Activated CD8-positive, alpha-beta T cell treated with anti-CD3 and anti-CD28 coated beads for 36 hours (primary cell): ENCODE results near the gene CCZ1. TPM values are rescaled to one million over a fixed set of nuclear protein-coding genes. Genes with fewer than 3 reads are reported as not detected.
"Not testable (repeated sequence)": the region's sequence is repeated elsewhere in the genome, so short reads cannot be mapped to it uniquely, and the experiment has no call there.

Source experiments
- ATAC-seq: fragments of 200-7000 bp; cut with Tn5 transposase; one replicate; pipeline ENCODE4 v1.10.0; 2021; ENCODE audit warnings: mild to moderate bottlenecking, moderate library complexity
- CTCF ChIA-PET: fragments of 350-600 bp; sonication (Branson Sonifier 250); formaldehyde crosslinking; loops from one replicate; lab custom pipeline; 2021; ENCODE audit warnings: antibody characterized with exemption; lab: Charles Lee
- POLR2A ChIA-PET: fragments of 350-600 bp; sonication (Branson Sonifier 250); formaldehyde crosslinking; loops from one replicate; lab custom pipeline; 2021; ENCODE audit warnings: antibody characterized with exemption; lab: Charles Lee
- DNase-seq: peaks from one replicate; pipeline ENCODE4 v3.0.0-alpha.2; 2020
- H3K27ac Mint-ChIP-seq: one replicate; pipeline ENCODE4 v1.8.0; 2021; ENCODE audit warnings: mild to moderate bottlenecking, mixed read lengths
- H3K27me3 Mint-ChIP-seq: one replicate; pipeline ENCODE4 v1.8.0; 2021; ENCODE audit warnings: mixed read lengths
- H3K36me3 Mint-ChIP-seq: one replicate; pipeline ENCODE4 v1.8.0; 2021; ENCODE audit warnings: low read depth, mixed read lengths
- H3K4me1 Mint-ChIP-seq: one replicate; pipeline ENCODE4 v1.8.0; 2021; ENCODE audit warnings: low read depth, mixed read lengths
- H3K4me3 Mint-ChIP-seq: one replicate; pipeline ENCODE4 v1.8.0; 2021; ENCODE audit warnings: mild to moderate bottlenecking, moderate library complexity, mixed read lengths
- H3K9me3 Mint-ChIP-seq: one replicate; pipeline ENCODE4 v1.8.0; 2021; ENCODE audit warnings: mixed read lengths
- intact Hi-C: fragments of 100-400 bp; cut with micrococcal nuclease; formaldehyde crosslinking; loops from one replicate; pipeline ENCODE4 v1.10.0; 2022
- total RNA-seq, 2 experiments: library from RNA; stranded (reverse); gene quantifications; one replicate each; pipeline ENCODE4 v1.2.3, GENCODE V29; 2021
- TF ChIP-seq, protein P1 (sequence below): fragments of 200-600 bp; IDR thresholded peaks from one replicate; pipeline ENCODE4 v1.8.0; 2022; ENCODE audit warnings: antibody characterized with exemption, mild to moderate bottlenecking

CCZ1 gene
- total RNA-seq, 2 experiments from 2014 or later = 102 to 107 TPM

- TF ChIP-seq, protein P1, sequence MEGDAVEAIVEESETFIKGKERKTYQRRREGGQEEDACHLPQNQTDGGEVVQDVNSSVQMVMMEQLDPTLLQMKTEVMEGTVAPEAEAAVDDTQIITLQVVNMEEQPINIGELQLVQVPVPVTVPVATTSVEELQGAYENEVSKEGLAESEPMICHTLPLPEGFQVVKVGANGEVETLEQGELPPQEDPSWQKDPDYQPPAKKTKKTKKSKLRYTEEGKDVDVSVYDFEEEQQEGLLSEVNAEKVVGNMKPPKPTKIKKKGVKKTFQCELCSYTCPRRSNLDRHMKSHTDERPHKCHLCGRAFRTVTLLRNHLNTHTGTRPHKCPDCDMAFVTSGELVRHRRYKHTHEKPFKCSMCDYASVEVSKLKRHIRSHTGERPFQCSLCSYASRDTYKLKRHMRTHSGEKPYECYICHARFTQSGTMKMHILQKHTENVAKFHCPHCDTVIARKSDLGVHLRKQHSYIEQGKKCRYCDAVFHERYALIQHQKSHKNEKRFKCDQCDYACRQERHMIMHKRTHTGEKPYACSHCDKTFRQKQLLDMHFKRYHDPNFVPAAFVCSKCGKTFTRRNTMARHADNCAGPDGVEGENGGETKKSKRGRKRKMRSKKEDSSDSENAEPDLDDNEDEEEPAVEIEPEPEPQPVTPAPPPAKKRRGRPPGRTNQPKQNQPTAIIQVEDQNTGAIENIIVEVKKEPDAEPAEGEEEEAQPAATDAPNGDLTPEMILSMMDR = no peak
- no peak for DNase-seq
- CTCF ChIA-PET = no interaction called here
Measured at GRCh38 chr7:5867060-5867459, 31.5 kb upstream of the CCZ1 start.

DNA sequence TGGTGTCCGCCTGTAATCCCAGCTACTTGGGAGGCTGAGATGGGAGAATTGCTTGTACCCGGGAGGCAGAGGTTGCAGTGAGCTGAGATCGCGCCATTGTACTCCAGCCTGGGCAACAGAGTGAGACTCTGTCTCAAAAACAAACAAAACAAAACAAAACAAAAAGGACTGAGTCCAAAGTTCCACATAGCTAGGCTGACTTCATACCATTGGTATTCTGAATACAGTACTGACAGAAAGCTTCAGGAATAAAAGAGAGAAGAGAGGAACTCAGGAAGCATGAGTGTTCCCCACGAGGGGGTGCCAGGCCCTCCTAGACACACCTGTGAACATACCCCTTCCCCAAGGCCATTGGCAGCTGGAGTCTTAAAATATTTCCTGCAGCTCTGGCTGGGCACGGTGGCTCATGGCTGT is 29.6 kb upstream of the CCZ1 start:
- H3K36me3 Mint-ChIP-seq, H3K9me3 Mint-ChIP-seq, H3K27ac Mint-ChIP-seq, H3K4me1 Mint-ChIP-seq, ATAC-seq, H3K27me3 Mint-ChIP-seq, H3K4me3 Mint-ChIP-seq, POLR2A ChIA-PET, intact Hi-C loops, DNase-seq: not testable (repeated sequence)
- CTCF ChIA-PET = interaction anchor here (1.5 kb wide), 1 partner anchor 13 kb away, joined by 8 read pairs; no protein-coding TSS in a partner anchor

More at GRCh38 chr7:5867060-5867459, 31.5 kb upstream of the CCZ1 start:
- no peaks in the 10 kb centered on the region for H3K36me3 Mint-ChIP-seq
- no peak for ATAC-seq
- intact Hi-C loops = no loop called here
- no peak overlapping the region for H3K4me3 Mint-ChIP-seq
- no peaks in the 10 kb centered on the region for H3K4me1 Mint-ChIP-seq
- H3K9me3 Mint-ChIP-seq = no peaks in the 10 kb centered on the region
- no peak overlapping the region for H3K27ac Mint-ChIP-seq
- POLR2A ChIA-PET = no interaction called here
- no peaks in the 10 kb centered on the region for H3K27me3 Mint-ChIP-seq

DNA sequence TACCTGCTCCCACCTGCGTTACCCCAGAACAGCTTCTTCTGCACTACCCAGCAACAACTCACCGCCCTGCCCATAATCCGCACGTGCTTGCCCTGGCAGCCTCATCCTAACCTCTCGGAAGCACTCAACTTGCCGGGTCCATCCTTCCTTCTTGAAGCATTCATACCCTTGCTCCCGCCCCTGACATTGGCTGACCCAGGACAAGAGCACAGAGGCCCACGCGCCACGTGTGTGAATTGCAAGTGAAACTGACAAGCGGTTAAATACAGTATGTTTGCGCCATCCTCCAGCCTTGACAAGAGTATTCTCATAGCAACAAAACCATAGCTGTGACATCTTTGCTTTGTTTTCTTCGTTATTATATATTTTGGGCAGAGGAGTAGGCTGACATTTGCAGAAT is 28.8 kb upstream of the CCZ1 start:
- TF ChIP-seq, protein P1 = no peak
- no peak overlapping the region for H3K27ac Mint-ChIP-seq
- intact Hi-C loops = no loop called here
- ChIA-PET CTCF (no interaction called here), POLR2A (no interaction called here)
- no peak overlapping the region for H3K4me3 Mint-ChIP-seq
- no peaks in the 10 kb centered on the region for H3K27me3 Mint-ChIP-seq
- no peak for ATAC-seq
- H3K9me3 Mint-ChIP-seq = no peaks in the 10 kb centered on the region
- H3K36me3 Mint-ChIP-seq = no peaks in the 10 kb centered on the region
- no peak for DNase-seq
- no peaks in the 10 kb centered on the region for H3K4me1 Mint-ChIP-seq

GRCh38 chr7:5870311-5870710 is 28.2 kb upstream of the CCZ1 start:
- POLR2A ChIA-PET = no interaction called here
- intact Hi-C loops = no loop called here
- no peak overlapping the region for H3K27ac Mint-ChIP-seq
- ATAC-seq = no peak
- H3K4me1 Mint-ChIP-seq = no peaks in the 10 kb centered on the region
- H3K27me3 Mint-ChIP-seq = no peaks in the 10 kb centered on the region
- H3K36me3 Mint-ChIP-seq = no peaks in the 10 kb centered on the region
- H3K4me3 Mint-ChIP-seq = no peak overlapping the region
- no peaks in the 10 kb centered on the region for H3K9me3 Mint-ChIP-seq
- DNase-seq = no peak
- CTCF ChIA-PET = no interaction called here
- TF ChIP-seq, protein P1 = no peak

DNA sequence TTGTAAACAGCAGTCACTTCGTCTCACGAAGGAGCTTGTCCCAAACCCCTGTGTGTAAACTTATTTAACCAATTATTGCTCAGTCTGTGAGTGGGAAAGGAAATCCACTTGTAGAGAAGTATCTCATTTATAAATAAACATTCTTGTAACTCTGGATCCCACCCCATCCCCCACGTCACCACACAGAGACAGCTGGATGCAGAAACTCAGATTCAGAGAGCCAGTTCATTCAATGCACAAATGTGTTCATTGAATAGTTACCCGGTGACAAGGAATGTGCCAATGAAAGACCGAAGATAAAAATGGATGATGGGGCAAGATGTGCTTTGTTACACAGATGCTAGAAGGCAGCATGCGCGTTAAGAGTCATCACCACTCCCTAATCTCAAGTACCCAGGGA is 26.2 kb upstream of the CCZ1 start:
- no peaks in the 10 kb centered on the region for H3K27me3 Mint-ChIP-seq
- intact Hi-C loops = no loop called here
- DNase-seq = no peak
- no peak for ATAC-seq
- H3K4me1 Mint-ChIP-seq = no peaks in the 10 kb centered on the region
- ChIA-PET POLR2A (no interaction called here), CTCF (no interaction called here)
- no peak overlapping the region for H3K4me3 Mint-ChIP-seq
- H3K36me3 Mint-ChIP-seq = no peaks in the 10 kb centered on the region
- no peaks in the 10 kb centered on the region for H3K9me3 Mint-ChIP-seq
- H3K27ac Mint-ChIP-seq = no peak overlapping the region
- TF ChIP-seq, protein P1 = no peak

DNA sequence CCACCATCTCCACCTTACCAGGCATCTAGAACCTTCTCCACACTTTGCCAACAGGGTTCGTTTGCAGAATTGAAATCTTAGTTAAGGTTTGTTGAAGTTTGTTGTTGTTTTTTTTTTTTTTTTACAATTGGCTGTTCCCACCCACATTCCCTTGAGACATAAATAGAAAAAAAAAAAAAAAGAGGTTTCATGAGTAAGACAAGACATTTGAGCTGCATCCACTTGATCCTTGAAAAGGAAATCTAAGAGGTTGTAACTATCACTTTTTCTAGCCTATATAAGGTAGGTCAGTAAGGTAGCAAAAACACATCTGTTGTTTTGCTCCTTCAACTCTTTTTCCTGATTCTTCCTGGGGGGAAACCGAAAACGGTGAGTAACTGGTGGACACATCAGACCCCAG is 18.9 kb upstream of the CCZ1 start:
- POLR2A ChIA-PET, H3K36me3 Mint-ChIP-seq, CTCF ChIA-PET, H3K9me3 Mint-ChIP-seq, H3K4me1 Mint-ChIP-seq, DNase-seq, ATAC-seq, H3K4me3 Mint-ChIP-seq, H3K27me3 Mint-ChIP-seq, intact Hi-C loops, H3K27ac Mint-ChIP-seq: not testable (repeated sequence)

- CTCF ChIA-PET = interaction anchor here (1.2 kb wide), 1 partner anchor 12 kb away, joined by 3 read pairs; no protein-coding TSS in a partner anchor
- intact Hi-C loops = not testable (repeated sequence)
Measured at GRCh38 chr7:5880106-5880505, 18.4 kb upstream of the CCZ1 start.

GRCh38 chr7:5884431-5884830 is 14.1 kb upstream of the CCZ1 start:
- H3K4me1 Mint-ChIP-seq, H3K36me3 Mint-ChIP-seq, intact Hi-C loops, ATAC-seq, H3K4me3 Mint-ChIP-seq, H3K27me3 Mint-ChIP-seq, POLR2A ChIA-PET, CTCF ChIA-PET, H3K9me3 Mint-ChIP-seq, DNase-seq, H3K27ac Mint-ChIP-seq: not testable (repeated sequence)

More at GRCh38 chr7:5880106-5880505, 18.4 kb upstream of the CCZ1 start:
- H3K36me3 Mint-ChIP-seq, H3K27ac Mint-ChIP-seq, H3K4me3 Mint-ChIP-seq, POLR2A ChIA-PET, DNase-seq, H3K9me3 Mint-ChIP-seq, ATAC-seq, H3K27me3 Mint-ChIP-seq, H3K4me1 Mint-ChIP-seq: not testable (repeated sequence)

GRCh38 chr7:5888021-5888420 is 10.5 kb upstream of the CCZ1 start:
- not testable (repeated sequence) for ATAC-seq, H3K36me3 Mint-ChIP-seq
- CTCF ChIA-PET = interaction anchor here (1.8 kb wide), 1 partner anchor 31 kb away, joined by 4 read pairs; no protein-coding TSS in a partner anchor

More at GRCh38 chr7:5888021-5888420, 10.5 kb upstream of the CCZ1 start:
- H3K4me3 Mint-ChIP-seq, H3K27me3 Mint-ChIP-seq, intact Hi-C loops, H3K9me3 Mint-ChIP-seq, DNase-seq, H3K27ac Mint-ChIP-seq, H3K4me1 Mint-ChIP-seq: not testable (repeated sequence)
- POLR2A ChIA-PET = interaction anchor here (0.7 kb wide), 1 partner anchor 121 kb away, joined by 3 read pairs; the partner anchor contains the start of genes AIMP2 and PMS2
